ENCODE data around the gene BET1.

The BET1 gene

DNA sequence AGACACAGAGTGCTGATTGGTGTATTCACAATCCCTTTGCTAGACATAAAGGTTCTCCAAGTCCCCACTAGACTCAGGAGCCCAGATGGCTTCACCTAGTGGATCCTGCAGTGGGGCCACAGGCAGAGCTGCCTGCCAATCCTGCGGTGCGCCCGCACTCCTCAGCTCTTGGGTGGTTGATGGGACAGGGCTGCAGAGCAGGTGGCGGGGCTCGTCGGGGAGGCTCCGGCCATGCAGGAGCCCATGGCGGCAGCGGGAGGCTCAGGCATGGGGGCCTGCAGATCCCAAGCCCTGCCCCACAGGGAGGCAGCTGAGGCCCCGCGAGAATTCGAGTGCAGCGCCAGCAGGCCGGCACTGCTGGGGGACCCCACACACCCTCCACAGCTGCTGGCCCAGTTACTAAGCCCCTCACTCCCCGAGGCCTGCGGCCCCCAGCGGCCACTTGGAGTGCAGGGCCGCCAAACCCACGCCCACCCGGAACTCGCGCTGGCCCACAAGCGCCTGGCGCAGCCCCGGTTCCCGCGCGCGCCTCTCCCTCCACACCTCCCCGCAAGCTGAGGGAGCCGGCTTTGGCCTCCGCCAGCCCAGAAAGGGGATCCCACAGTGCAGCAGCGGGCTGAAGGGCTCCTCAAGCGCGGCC, 7.7 kb upstream of the BET1 start:
- no peak for DNase-seq

DNA sequence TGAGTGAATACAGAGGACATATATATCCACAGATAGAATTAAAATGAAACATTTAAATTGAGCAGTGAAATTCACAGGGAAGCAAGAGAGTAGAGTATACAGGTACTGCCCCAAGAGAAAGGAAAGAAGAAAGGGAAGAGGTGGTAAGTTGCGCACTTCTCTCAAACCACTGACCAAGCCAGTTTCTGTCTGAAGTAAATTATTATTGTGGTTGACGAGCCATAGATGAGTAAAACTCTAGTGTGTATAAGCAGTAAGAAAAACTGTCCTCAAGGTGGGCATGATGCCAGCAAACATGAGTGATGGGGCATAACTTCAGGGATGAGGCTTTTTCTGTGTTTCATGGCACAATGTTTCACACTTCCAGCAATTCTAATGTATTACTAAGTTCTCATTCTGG, 4.4 kb upstream of the BET1 start:
- DNase-seq, result peak; percentile 49

DNA sequence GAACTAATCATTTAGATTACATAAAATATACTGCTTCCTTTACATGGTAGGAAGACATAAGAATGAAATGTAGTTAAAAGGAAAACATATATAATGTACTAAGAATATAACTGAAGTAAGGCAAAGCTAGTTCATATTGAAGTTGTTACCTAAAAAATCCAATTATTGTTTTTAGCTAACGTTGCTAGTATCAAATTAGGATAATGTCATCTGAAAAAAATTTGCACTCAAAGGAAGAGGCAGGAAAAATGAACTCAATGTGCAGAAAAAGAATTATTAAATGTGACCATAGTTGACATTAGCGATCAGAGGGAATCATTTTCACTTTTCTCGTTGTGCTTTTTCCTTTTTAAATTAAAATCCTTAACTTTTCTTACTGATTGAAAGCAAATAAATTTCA, 1.6 kb upstream of the BET1 start:
- no peak for DNase-seq

- no peak for DNase-seq
Measured at GRCh38 chr7:94003446-94004023, 620 bp downstream of the BET1 start.

DNA sequence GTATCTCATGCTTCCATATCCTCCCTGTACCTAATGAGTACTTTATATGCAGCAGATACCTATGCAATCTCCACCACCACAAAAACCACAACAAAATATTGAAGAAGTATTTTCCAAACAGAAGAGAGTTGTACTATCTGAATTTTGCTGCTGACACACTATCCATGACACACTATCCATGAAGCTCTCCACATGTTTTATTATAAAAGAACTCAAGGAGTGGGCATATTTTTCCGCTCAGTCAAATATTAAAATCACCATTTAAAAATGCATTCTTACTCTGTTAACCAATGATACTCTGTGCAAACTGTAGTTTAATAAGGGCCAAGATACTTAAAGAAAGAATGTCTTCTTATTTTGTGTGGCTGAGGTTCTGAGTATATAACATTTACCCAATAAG, 2.8 kb downstream of the BET1 start:
- no peak for DNase-seq

GRCh38 chr7:93997868-93998267, 6.3 kb downstream of the BET1 start:
- DNase-seq, result no peak

GRCh38 chr7:93992421-93993110, 11.6 kb downstream of the BET1 start:
- DNase-seq, result no peak

GRCh38 chr7:93987297-93987696, 16.9 kb downstream of the BET1 start:
- DNase-seq, result no peak

GRCh38 chr7:93985101-93985500, 19.1 kb downstream of the BET1 start:
- DNase-seq, result no peak

DNA sequence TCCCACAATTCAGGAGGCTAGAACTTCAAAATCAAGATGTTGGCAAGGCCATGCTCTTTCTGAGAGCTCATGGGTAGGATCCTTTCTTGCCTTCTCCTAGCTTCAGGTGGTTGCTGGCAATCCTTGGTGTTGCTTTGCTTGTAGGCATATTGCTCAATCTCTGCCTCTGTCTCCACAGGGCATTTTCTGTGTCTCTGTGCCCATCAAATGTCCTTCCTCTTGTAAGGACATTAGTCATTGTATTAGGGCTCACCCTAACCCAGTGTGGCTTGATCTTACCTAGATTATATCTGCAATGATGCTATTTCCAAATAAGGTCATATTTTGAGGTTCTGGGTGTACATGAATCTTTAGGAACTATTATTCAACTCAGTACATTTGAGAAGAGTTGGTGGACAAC, 20.1 kb downstream of the BET1 start:
- DNase-seq, result no peak

- no peak for DNase-seq
Measured at GRCh38 chr7:93981480-93981874, 22.7 kb downstream of the BET1 start.

- no peak for DNase-seq
Measured at GRCh38 chr7:93980744-93981479, 23.2 kb downstream of the BET1 start.

DNA sequence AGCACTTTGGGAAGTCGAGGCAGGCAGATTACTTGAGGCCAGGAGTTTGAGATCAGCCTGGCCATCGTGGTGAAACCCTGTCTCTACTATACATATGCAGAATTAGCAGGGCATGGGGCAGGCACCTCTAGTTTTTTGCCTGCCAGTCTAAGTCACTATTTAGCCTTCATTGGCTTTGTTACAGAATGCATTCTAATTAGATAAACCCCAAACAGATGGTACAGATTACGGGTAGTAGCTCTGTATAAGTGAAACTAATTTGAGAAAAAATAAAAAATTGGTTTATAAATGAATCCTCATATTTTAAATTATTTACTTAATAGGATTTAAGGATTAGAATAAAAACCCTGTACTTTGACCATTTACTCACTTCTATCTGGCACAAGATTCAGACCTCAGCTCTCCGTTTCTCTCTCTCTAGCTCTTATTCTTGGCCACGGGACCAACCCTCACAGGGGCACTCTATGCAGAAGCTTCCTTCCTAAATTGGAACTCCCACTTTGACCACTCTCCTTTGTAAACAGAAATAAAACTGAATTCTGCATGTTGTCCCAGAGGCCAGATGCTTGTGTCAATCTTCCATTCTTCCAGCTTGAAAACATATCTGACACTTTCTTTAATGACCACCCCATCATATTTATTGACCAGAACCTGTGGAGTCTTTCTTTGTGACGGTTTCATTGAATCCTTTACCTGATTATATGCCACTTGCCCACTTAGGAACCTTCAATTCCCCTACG, 26.8 kb downstream of the BET1 start:
- no peak for DNase-seq

DNA sequence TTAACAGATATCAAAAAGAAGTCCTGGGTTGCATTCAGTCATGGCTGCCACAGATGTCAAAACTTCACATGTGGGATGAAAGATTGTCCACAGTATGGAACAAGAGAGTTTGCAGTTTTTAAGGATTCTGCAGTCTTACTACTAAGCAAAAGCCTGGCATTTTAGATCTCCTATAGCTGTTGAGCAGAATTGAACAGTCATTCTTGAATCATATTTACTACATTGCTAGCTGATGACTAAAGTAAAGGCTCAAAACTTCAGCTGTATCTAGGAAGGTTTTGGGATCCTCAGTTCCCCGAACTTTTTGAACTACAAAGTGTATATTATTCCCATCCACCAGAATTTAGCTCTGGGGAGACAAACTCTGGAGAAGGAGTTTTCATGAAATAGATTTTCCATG, 31.0 kb downstream of the BET1 start:
- DNase-seq, result no peak

DNA sequence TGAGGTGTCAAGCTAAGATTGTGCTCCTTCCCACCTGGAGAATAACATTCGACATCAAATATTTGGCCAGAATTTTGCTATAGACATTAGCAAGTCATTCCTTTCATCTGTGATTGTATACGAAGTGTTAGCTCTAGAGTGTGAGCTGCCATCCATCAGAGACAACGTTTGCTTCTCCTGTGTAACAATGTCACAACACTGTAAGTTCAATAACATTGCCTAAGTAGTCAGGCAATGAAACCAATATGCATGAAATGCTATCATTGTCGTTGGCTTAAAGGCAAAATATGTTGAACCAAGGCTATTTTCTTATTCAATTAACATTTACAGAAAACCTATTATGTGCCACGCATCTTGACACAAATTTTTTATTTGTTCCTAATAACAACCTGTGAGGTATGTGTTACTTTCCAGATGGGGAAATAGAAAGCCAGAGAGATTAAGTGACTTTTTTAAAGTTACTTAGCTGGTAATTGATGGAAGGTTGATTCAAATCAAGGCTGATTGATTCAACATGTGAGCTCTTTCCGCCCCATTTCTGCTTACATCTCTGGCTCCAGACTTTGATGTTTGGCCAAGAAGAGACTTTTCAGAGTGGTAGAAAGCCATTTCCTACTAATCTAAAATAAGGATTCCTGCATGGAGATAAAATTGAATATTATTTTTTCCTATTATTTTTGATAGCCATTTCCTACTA, 32.0 kb downstream of the BET1 start:
- DNase-seq, result no peak

- DNase-seq, result no peak
Measured at GRCh38 chr7:93968911-93969620, 35.1 kb downstream of the BET1 start.

DNA sequence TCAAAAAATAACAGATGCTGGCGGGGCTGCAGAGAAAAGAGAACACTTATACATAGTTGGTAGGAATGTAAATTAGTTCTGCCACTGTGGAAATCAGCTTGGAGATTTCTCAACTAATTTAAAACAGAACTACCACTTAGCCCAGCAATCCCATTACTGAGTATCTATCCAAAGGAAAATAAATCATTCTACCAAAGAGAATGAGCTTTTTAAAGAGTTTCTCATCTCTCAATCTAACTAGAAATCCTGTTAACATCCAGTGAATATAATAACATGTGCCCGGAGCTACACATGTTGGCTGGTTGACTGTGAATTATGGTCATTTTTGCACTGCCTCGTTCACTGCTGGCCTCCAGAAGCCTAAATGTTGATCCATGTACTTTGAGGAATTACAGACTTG, 39.3 kb downstream of the BET1 start:
- DNase-seq, result no peak

DNA sequence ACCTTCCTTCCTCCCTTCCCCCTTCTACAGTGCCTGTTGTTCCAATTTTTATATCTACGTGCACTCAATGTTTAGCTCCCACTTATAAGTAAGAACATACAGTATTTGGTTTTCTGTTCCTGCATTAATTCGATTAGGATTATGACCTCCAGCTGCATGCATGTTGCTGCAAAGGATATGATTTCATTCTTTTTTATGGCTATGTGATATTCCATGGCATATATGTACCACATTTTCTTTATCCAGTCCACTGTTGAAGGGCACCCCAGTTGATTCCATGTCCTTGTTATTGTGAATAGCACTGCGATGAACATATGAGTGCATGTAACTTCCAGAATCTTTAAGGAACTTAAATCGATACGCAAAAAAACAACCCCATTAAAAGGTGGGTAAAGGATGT, 39.9 kb downstream of the BET1 start:
- no peak for DNase-seq

GRCh38 chr7:93960986-93961385, 43.2 kb downstream of the BET1 start:
- no peak for DNase-seq

DNA sequence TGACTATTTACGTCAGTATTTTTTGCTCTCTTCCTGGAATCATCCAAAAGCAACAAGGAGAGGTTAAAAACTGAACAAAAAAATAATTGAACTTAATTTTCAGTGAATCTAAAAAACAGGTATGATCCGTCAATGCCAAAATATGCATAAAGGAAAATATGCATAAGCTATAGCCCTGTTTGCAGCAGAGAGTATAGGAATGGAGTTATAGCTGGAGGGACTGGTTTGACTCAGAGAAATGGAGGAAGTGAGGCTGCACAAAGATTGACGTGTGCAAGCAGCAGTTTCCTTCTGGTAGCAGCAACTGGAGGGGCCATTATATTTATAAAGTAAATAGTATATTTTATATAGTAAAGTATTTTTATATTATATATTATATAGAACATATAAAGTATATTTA, 45.5 kb downstream of the BET1 start:
- DNase-seq, result no peak

DNA sequence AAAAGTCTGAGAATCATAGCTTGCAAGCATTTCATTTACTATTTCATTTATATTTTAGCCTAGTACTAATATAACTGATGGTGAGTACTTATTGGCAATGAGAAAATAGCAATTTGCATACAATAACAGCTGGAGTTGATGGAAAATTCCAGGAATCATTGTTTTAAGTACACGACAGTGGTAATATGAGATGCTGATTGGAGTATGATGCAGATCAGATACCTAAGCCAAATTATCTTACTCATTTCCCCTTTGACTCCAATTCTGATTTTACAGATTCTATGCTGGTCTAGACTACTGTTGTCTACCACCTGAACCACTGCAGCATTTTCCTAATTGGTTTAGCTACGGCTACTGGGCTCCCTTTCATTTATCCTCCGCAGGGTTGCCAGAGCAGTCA, 45.9 kb downstream of the BET1 start:
- no peak for DNase-seq

GRCh38 chr7:93957767-93958166, 46.4 kb downstream of the BET1 start:
- DNase-seq, result no peak

Data from MV-4-11 (cell line).